Karpas-422 (cell line): ENCODE measurements around the gene SLC17A2. TPM values are rescaled to one million over a fixed set of nuclear protein-coding genes. Genes with fewer than 3 reads are reported as not detected.

ENCODE experiments used
- DNase-seq: peaks from one replicate; pipeline ENCODE4 v3.0.0-alpha.2; 2015
- H2AFZ ChIP-seq: fragments of 200-600 bp; sonication (generic); 2 replicates; pipeline ENCODE4 v1.6.1; 2014; ENCODE audit warnings: antibody characterized with exemption, low read length, mixed read lengths
- H3K27ac ChIP-seq: fragments of 200-600 bp; sonication (generic); 2 replicates; pipeline ENCODE4 v1.5.1; 2014; ENCODE audit warnings: mild to moderate bottlenecking, low read length, moderate library complexity
- H3K27me3 ChIP-seq: fragments of 200-600 bp; sonication (generic); 2 replicates; pipeline ENCODE4 v1.6.1; 2014; ENCODE audit warnings: low read length, mixed read lengths
- H3K36me3 ChIP-seq: fragments of 200-600 bp; sonication (generic); 2 replicates; pipeline ENCODE4 v1.6.1; 2014; ENCODE audit warnings: low read length, mixed read lengths; ENCODE audit not compliant: insufficient read depth
- H3K4me1 ChIP-seq: fragments of 200-600 bp; sonication (generic); 2 replicates; pipeline ENCODE4 v1.6.1; 2014; ENCODE audit warnings: mild to moderate bottlenecking, low read length, mixed read lengths
- H3K4me2 ChIP-seq: fragments of 200-600 bp; sonication (generic); 2 replicates; pipeline ENCODE4 v1.6.1; 2014; ENCODE audit warnings: low read length, low read depth, mild to moderate bottlenecking; ENCODE audit not compliant: poor library complexity, severe bottlenecking
- H3K4me3 ChIP-seq: fragments of 200-600 bp; sonication (generic); 2 replicates; pipeline ENCODE4 v1.5.1; 2014; ENCODE audit warnings: mild to moderate bottlenecking, antibody characterized with exemption, low read length, mixed read lengths
- H3K79me2 ChIP-seq: fragments of 200-600 bp; sonication (generic); 2 replicates; pipeline ENCODE4 v1.6.1; 2014; ENCODE audit warnings: mild to moderate bottlenecking, low read length, mixed read lengths
- H3K9ac ChIP-seq: fragments of 200-600 bp; sonication (generic); 2 replicates; pipeline ENCODE4 v1.6.0; 2014; ENCODE audit warnings: low read length
- H3K9me2 ChIP-seq: fragments of 200-600 bp; sonication (generic), shearing (Covaris generic); replicated peaks from 2 replicates; pipeline ENCODE4 v1.6.0; 2014; ENCODE audit warnings: mild to moderate bottlenecking, low read length, moderate library complexity; ENCODE audit not compliant: insufficient read depth
- H3K9me3 ChIP-seq: fragments of 300-700, 200-600 bp; sonication (generic); 2 replicates; pipeline ENCODE4 v1.6.1; 2014; ENCODE audit warnings: low read length, mixed read lengths
- H4K20me1 ChIP-seq: fragments of 200-600 bp; sonication (generic); 2 replicates; pipeline ENCODE4 v1.6.1; 2014; ENCODE audit warnings: mild to moderate bottlenecking, antibody characterized with exemption, low read length, low read depth; ENCODE audit not compliant: insufficient read depth
- total RNA-seq: library from RNA; depleted of rRNA; stranded (reverse); fragments of >200 nt; shearing (Covaris generic); gene quantifications from 2 replicates; pipeline ENCODE4 v1.2.3, GENCODE V29; 2014; ENCODE audit warnings: low replicate concordance

Gene SLC17A2
- total RNA-seq, 1 experiment from 2014 or later, result not detected

GRCh38 chr6:25958700-25959162 lies 28.2 kb upstream of the SLC17A2 start:
- Histone ChIP-seq H3K27ac (no peak overlapping the region), H3K4me2 (no peak overlapping the region), H4K20me1 (no peaks in the 10 kb centered on the region), H3K79me2 (peaks cover 10% of the 10 kb centered on the region), H3K4me1 (peaks cover 22% of the 10 kb centered on the region), H3K4me3 (no peak overlapping the region), H3K9me2 (no peaks in the 10 kb centered on the region), H3K36me3 (no peaks in the 10 kb centered on the region), H2AFZ (no peak overlapping the region; the same call in 1 of the 2 replicates), H3K27me3 (no peaks in the 10 kb centered on the region), H3K9ac (no peak overlapping the region), H3K9me3 (no peaks in the 10 kb centered on the region)
- no peak for DNase-seq

- Histone ChIP-seq H3K27me3 (no peaks in the 10 kb centered on the region), H3K79me2 (no peaks in the 10 kb centered on the region), H3K36me3 (no peaks in the 10 kb centered on the region), H3K4me2 (no peak overlapping the region), H4K20me1 (no peaks in the 10 kb centered on the region), H3K27ac (no peak overlapping the region), H2AFZ (no peak overlapping the region), H3K9ac (no peak overlapping the region), H3K4me3 (no peak overlapping the region), H3K4me1 (peaks cover 6% of the 10 kb centered on the region), H3K9me3 (no peaks in the 10 kb centered on the region), H3K9me2 (no peaks in the 10 kb centered on the region; the same call in 1 of the 2 replicates)
- DNase-seq, result no peak
Measured at GRCh38 chr6:25956226-25956625, 25.7 kb upstream of the SLC17A2 start.

DNA sequence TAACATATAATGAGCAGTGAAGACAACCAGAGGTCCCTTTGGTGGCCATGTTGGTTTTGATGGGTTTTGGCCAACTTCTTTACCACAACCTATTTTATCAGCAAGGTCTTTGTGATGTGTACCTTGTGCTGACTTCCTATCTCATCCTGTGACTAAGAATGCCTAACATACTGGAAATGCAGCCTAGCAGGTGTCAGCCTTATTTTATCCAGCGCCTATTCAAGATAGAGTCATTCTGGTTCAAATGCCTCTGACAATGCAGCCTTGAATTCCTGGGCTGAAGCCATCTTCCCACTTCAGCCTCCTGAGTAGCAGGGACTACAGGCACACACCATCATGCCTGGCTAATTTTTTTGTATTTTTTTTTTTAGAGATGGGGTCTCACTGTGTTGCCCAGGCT lies 24.3 kb upstream of the SLC17A2 start:
- H3K79me2 ChIP-seq, result no peaks in the 10 kb centered on the region
- no peaks in the 10 kb centered on the region for H4K20me1 ChIP-seq
- no peak overlapping the region for H3K4me3 ChIP-seq
- H3K27ac ChIP-seq, result no peak overlapping the region
- H3K4me2 ChIP-seq, result no peak overlapping the region
- no peaks in the 10 kb centered on the region for H3K27me3 ChIP-seq
- no peaks in the 10 kb centered on the region for H3K9me3 ChIP-seq
- no peaks in the 10 kb centered on the region; the same call in 1 of the 2 replicates for H3K9me2 ChIP-seq
- H3K4me1 ChIP-seq, result no peaks in the 10 kb centered on the region
- no peak overlapping the region for H3K9ac ChIP-seq
- H2AFZ ChIP-seq, result no peak overlapping the region
- no peak for DNase-seq
- no peaks in the 10 kb centered on the region for H3K36me3 ChIP-seq

DNA sequence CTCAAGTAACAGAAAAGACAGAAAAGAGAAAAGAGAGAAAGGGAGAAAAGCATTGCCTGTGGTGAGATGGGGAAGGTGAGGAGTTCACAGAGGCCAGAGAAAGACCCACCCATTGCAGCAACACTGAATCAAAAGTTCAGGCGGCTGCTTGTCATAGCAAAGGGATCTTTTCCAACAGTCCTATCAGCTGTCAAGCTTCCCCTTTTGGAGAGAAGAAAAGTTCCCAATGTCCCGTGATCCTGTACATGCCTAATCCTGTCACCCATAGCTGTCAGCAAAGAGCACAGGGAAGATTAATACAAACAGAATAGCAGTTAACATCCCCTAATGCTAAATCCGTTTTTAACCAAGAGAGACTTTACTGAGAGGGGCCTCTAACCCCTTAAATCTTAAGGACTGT lies 23.2 kb upstream of the SLC17A2 start:
- H3K4me1 ChIP-seq, result no peaks in the 10 kb centered on the region
- no peaks in the 10 kb centered on the region for H3K36me3 ChIP-seq
- H2AFZ ChIP-seq, result no peak overlapping the region
- H3K9ac ChIP-seq, result no peak overlapping the region
- no peaks in the 10 kb centered on the region for H3K79me2 ChIP-seq
- no peak overlapping the region for H3K27ac ChIP-seq
- no peaks in the 10 kb centered on the region; the same call in 1 of the 2 replicates for H3K9me2 ChIP-seq
- H3K27me3 ChIP-seq, result no peaks in the 10 kb centered on the region
- DNase-seq, result no peak
- no peak overlapping the region for H3K4me2 ChIP-seq
- no peak overlapping the region for H3K4me3 ChIP-seq
- no peaks in the 10 kb centered on the region for H4K20me1 ChIP-seq
- H3K9me3 ChIP-seq, result no peaks in the 10 kb centered on the region

DNA sequence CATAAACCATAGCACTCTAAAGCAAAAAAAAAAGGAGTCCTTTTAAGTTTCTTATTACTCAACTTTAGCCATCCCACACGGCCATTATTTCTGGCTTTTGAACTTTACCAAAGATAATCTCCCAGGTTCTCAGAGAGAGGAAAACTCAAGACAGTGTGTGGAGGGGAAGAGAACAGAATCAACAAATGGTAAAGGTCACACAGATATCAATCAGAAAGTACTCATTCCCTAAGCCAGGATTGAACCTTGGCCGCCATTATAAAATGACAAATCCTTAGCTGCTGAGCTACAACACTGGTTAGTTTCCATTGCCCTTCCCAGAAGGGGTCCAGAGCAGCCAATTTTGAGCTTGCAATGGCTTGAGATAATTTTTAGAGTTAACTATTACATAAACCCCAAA lies 22.0 kb upstream of the SLC17A2 start:
- Histone ChIP-seq H2AFZ (no peak overlapping the region), H4K20me1 (no peaks in the 10 kb centered on the region), H3K27me3 (no peaks in the 10 kb centered on the region), H3K27ac (no peak overlapping the region), H3K4me1 (no peaks in the 10 kb centered on the region), H3K9me3 (no peaks in the 10 kb centered on the region), H3K4me2 (no peak overlapping the region), H3K4me3 (no peak overlapping the region), H3K79me2 (no peaks in the 10 kb centered on the region), H3K9me2 (no peaks in the 10 kb centered on the region; the same call in 1 of the 2 replicates), H3K9ac (no peak overlapping the region), H3K36me3 (no peaks in the 10 kb centered on the region)
- no peak for DNase-seq

GRCh38 chr6:25951296-25952032 lies 21.0 kb upstream of the SLC17A2 start:
- Histone ChIP-seq H3K9me2 (no peaks in the 10 kb centered on the region; the same call in 1 of the 2 replicates), H3K9me3 (no peaks in the 10 kb centered on the region), H3K4me3 (no peak overlapping the region), H3K79me2 (no peaks in the 10 kb centered on the region), H3K27me3 (no peaks in the 10 kb centered on the region), H2AFZ (no peak overlapping the region), H4K20me1 (no peaks in the 10 kb centered on the region), H3K9ac (no peak overlapping the region), H3K4me2 (no peak overlapping the region), H3K36me3 (no peaks in the 10 kb centered on the region), H3K4me1 (0 out of 2 replicates have a peak, but pooled peaks cover 3% of the 10 kb centered on the region), H3K27ac (no peak overlapping the region)
- no peak for DNase-seq

DNA sequence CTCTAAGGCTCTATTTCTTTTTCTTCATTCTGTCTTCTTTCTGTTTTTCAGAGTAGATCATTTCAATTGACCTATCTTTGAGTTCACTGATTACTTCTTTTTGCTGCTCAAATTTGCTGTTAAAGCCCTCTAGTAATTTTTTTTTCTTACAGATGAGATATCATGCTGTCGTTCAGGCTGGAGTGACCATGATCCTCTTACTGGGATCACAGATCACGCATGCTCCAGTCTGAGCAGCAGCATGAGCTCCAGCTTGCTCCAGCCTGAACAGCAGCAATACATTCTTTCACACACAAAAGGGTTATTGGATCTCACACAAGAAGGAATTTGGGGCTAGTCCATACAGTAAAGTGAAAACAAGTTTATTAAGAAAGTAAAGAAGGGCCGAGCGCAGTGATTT lies 19.8 kb upstream of the SLC17A2 start:
- no peak for DNase-seq
- Histone ChIP-seq H3K4me1 (0 out of 2 replicates have a peak, but pooled peaks cover 3% of the 10 kb centered on the region), H3K4me3 (no peak overlapping the region), H3K9ac (no peak overlapping the region), H3K27ac (no peak overlapping the region), H4K20me1 (no peaks in the 10 kb centered on the region), H3K27me3 (no peaks in the 10 kb centered on the region), H2AFZ (no peak overlapping the region), H3K4me2 (no peak overlapping the region), H3K79me2 (no peaks in the 10 kb centered on the region), H3K9me3 (no peaks in the 10 kb centered on the region), H3K36me3 (no peaks in the 10 kb centered on the region), H3K9me2 (no peaks in the 10 kb centered on the region; the same call in 1 of the 2 replicates)

DNA sequence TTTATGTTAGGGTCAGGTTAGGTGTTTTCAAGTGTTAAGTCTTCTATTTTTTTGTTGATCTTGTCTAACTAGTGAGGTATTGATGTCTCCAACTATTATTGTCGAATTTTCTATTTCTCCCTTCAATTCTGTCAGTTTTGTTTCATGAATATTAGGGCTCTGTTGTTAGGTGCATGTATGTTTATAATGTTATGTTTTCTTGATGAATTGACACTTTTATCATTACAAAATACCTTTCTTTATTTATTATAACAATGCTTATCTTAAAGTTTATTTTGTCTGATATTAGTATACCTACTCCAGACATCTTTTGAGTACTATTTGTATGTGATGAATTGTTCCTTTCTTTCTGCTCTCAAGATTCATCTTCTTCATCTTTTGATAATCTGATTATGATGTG lies 19.2 kb upstream of the SLC17A2 start:
- no peak overlapping the region for H2AFZ ChIP-seq
- H3K9me3 ChIP-seq, result no peaks in the 10 kb centered on the region
- H3K4me1 ChIP-seq, result 0 out of 2 replicates have a peak, but pooled peaks cover 3% of the 10 kb centered on the region
- no peaks in the 10 kb centered on the region for H3K27me3 ChIP-seq
- H3K36me3 ChIP-seq, result no peaks in the 10 kb centered on the region
- H3K9me2 ChIP-seq, result no peaks in the 10 kb centered on the region; the same call in 1 of the 2 replicates
- no peak overlapping the region for H3K4me3 ChIP-seq
- H3K79me2 ChIP-seq, result no peaks in the 10 kb centered on the region
- H3K27ac ChIP-seq, result no peak overlapping the region
- no peak for DNase-seq
- H3K9ac ChIP-seq, result no peak overlapping the region
- H3K4me2 ChIP-seq, result no peak overlapping the region
- H4K20me1 ChIP-seq, result no peaks in the 10 kb centered on the region
